IMR-90 (cell line): ENCODE measurements around the gene PFKP. TPM values are rescaled to one million over a fixed set of nuclear protein-coding genes. Genes with fewer than 3 reads are reported as not detected.

Experiments
- ATAC-seq: fragments of 200-7000 bp; cut with Tn5 transposase; 2 replicates; pipeline ENCODE4 v1.9.1; 2020; ENCODE audit warnings: low read depth, mild to moderate bottlenecking, moderate library complexity
- BruUV-seq: library from RNA; stranded (reverse); fragments of 400-500 nt; replicated peaks from 2 replicates; lab custom pipeline; 2021; lab: Mats Ljungman, UMichigan
- CTCF ChIA-PET: fragments of 300-600 bp; formaldehyde crosslinking; extraction: SDS; loops from one replicate; lab custom pipeline; 2021; ENCODE audit warnings: antibody characterized with exemption; lab: Yijun Ruan, JAX
- POLR2A ChIA-PET: fragments of 300-600 bp; sonication (Branson Sonifier 250); formaldehyde crosslinking; loops from one replicate; lab custom pipeline; 2022; ENCODE audit warnings: antibody characterized with exemption; ENCODE audit not compliant: unreplicated experiment; lab: Charles Lee
- DNase-seq: peaks from one replicate; pipeline ENCODE4 v3.0.0; 2013
- H2AFZ ChIP-seq: replicated peaks from 2 replicates; pipeline ENCODE3; 2013; ENCODE audit warnings: low read length, mild to moderate bottlenecking; ENCODE audit not compliant: poor library complexity
- H2AK5ac ChIP-seq: 2 replicates; pipeline ENCODE4 v1.6.1; 2013; ENCODE audit warnings: low read depth, low read length, inconsistent platforms
- H2AK9ac ChIP-seq: replicated peaks from 2 replicates; pipeline ENCODE3; 2013; ENCODE audit warnings: mild to moderate bottlenecking, low read depth, low read length, moderate library complexity; ENCODE audit not compliant: poor library complexity
- H2BK120ac ChIP-seq: 2 replicates; pipeline ENCODE4 v1.6.1; 2013; ENCODE audit warnings: low read depth, low read length, inconsistent platforms
- H2BK15ac ChIP-seq: 3 replicates; pipeline ENCODE4 v1.6.1; 2013; ENCODE audit warnings: low read depth, low read length, inconsistent platforms
- H2BK20ac ChIP-seq: 2 replicates; pipeline ENCODE4 v1.6.1; 2013; ENCODE audit warnings: low read depth, mild to moderate bottlenecking, inconsistent platforms, low read length, moderate library complexity
- H2BK5ac ChIP-seq: 2 replicates; pipeline ENCODE4 v1.6.1; 2013; ENCODE audit warnings: mild to moderate bottlenecking, low read depth, low read length, inconsistent platforms; ENCODE audit not compliant: poor library complexity, severe bottlenecking
- H3K14ac ChIP-seq: replicated peaks from 2 replicates; pipeline ENCODE4 v1.6.1; 2013; ENCODE audit warnings: low read depth, low read length, inconsistent platforms
- H3K18ac ChIP-seq: 2 replicates; pipeline ENCODE4 v1.6.1; 2013; ENCODE audit warnings: low read depth, low read length, control low read depth
- H3K23ac ChIP-seq: 2 replicates; pipeline ENCODE4 v1.6.1; 2013; ENCODE audit warnings: low read depth, low read length, inconsistent platforms
- H3K27ac ChIP-seq: 2 replicates; pipeline ENCODE4 v1.5.1; 2013; ENCODE audit warnings: mild to moderate bottlenecking, control low read depth, low read length; ENCODE audit not compliant: insufficient read depth
- H3K27me3 ChIP-seq: 2 replicates; pipeline ENCODE4 v1.6.1; 2013; ENCODE audit warnings: low read length; ENCODE audit not compliant: control insufficient read depth, insufficient read depth
- H3K36me3 ChIP-seq: 2 replicates; pipeline ENCODE4 v1.6.1; 2013; ENCODE audit warnings: low read length, mixed read lengths; ENCODE audit not compliant: control insufficient read depth, insufficient read depth
- H3K4ac ChIP-seq: 2 replicates; pipeline ENCODE4 v1.6.1; 2013; ENCODE audit warnings: low read depth, low read length, inconsistent platforms
- H3K4me1 ChIP-seq: 2 replicates; pipeline ENCODE4 v1.6.1; 2013; ENCODE audit warnings: low read length, mixed read lengths; ENCODE audit not compliant: control insufficient read depth, insufficient read depth
- H3K4me2 ChIP-seq: 2 replicates; pipeline ENCODE4 v1.6.1; 2013; ENCODE audit warnings: low read depth, mild to moderate bottlenecking, control low read depth, low read length, moderate library complexity
- H3K4me3 ChIP-seq: 2 replicates; pipeline ENCODE4 v1.5.1; 2013; ENCODE audit warnings: low read depth, mild to moderate bottlenecking, control low read depth, low read length, moderate library complexity; ENCODE audit not compliant: insufficient read depth
- H3K56ac ChIP-seq: 2 replicates; pipeline ENCODE4 v1.6.1; 2013; ENCODE audit warnings: low read length, inconsistent platforms; ENCODE audit not compliant: insufficient read depth; ENCODE audit errors: extremely low read depth
- H3K79me1 ChIP-seq, 2 experiments: 2 replicates each; pipeline ENCODE4 v1.6.1; 2013; ENCODE audit warnings: low read length in 2 of 2, inconsistent platforms in 1 of 2, low read depth in 1 of 2
- H3K9ac ChIP-seq: 2 replicates; pipeline ENCODE4 v1.6.1; 2013; ENCODE audit warnings: low read depth, low read length, control low read depth
- H3K9me1 ChIP-seq: 2 replicates; pipeline ENCODE4 v1.6.1; 2013; ENCODE audit warnings: low read length, inconsistent platforms; ENCODE audit not compliant: insufficient read depth
- H3K9me3 ChIP-seq: 2 replicates; pipeline ENCODE4 v1.6.1; 2013; ENCODE audit warnings: low read length; ENCODE audit not compliant: control insufficient read depth, insufficient read depth
- H4K20me1 ChIP-seq: 2 replicates; pipeline ENCODE4 v1.6.1; 2013; ENCODE audit warnings: low read length, inconsistent platforms; ENCODE audit not compliant: insufficient read depth
- H4K5ac ChIP-seq: 2 replicates; pipeline ENCODE4 v1.6.1; 2013; ENCODE audit warnings: mild to moderate bottlenecking, low read depth, low read length, control low read depth
- H4K8ac ChIP-seq, 2 experiments: 2 replicates each; pipeline ENCODE4 v1.6.1; 2013; ENCODE audit warnings: low read depth in 2 of 2, low read length in 2 of 2, control low read depth in 1 of 2, inconsistent platforms in 1 of 2
- H4K91ac ChIP-seq: 2 replicates; pipeline ENCODE4 v1.6.1; 2013; ENCODE audit warnings: low read depth, low read length, inconsistent platforms; ENCODE audit not compliant: insufficient read depth
- CHD1 ChIP-seq: IDR thresholded peaks from 2 replicates; pipeline ENCODE4 v1.6.1; 2012; ENCODE audit warnings: low read depth, low read length, improper control_type of control experiment
- MAFK ChIP-seq: IDR thresholded peaks from 2 replicates; pipeline ENCODE4 v1.6.1; 2012; ENCODE audit warnings: low read depth, low read length, improper control_type of control experiment
- MAZ ChIP-seq: IDR thresholded peaks from 2 replicates; pipeline ENCODE4 v1.6.1; 2012; ENCODE audit warnings: low read depth, mild to moderate bottlenecking, low read length, improper control_type of control experiment, moderate library complexity, borderline replicate concordance
- MXI1 ChIP-seq: IDR thresholded peaks from 2 replicates; pipeline ENCODE4 v1.6.1; 2012; ENCODE audit warnings: low read depth, mild to moderate bottlenecking, low read length, moderate library complexity, borderline replicate concordance
- POLR2A ChIP-seq: IDR thresholded peaks from 2 replicates; pipeline ENCODE4 v1.6.1; 2012; ENCODE audit warnings: mild to moderate bottlenecking, low read depth, low read length
- RCOR1 ChIP-seq: IDR thresholded peaks from 2 replicates; pipeline ENCODE4 v1.6.1; 2012; ENCODE audit warnings: mild to moderate bottlenecking, low read length, improper control_type of control experiment; ENCODE audit not compliant: insufficient replicate concordance
- WGBS, 2 experiments: methylation state at CpG; one replicate each; pipeline versions ENCODE4 v1.1.5 to v1.1.7; 2013; ENCODE audit warnings: missing lambda C conversion rate in 2 of 2; ENCODE audit not compliant: insufficient read length in 1 of 2; ENCODE audit errors: extremely low coverage in 2 of 2; 5-methylcytosine and 5-hydroxymethylcytosine counted together
- dilution Hi-C: fragments of 300-500 bp; cut with HindIII; formaldehyde crosslinking; loops from one replicate; pipeline ENCODE4 v1.14.3; 2018; ENCODE audit warnings: low sequenced_read_pairs; ENCODE audit not compliant: unreplicated experiment
- in situ Hi-C: fragments of 300-500 bp; cut with MboI; formaldehyde crosslinking; loops from 3 replicates; pipeline ENCODE4 v1.14.3; 2019; ENCODE audit warnings: low sequenced_read_pairs, inconsistent platforms, mixed read lengths
- intact Hi-C: fragments of 100-400 bp; cut with micrococcal nuclease; formaldehyde crosslinking; loops from 2 replicates; pipeline ENCODE4 v1.10.0; 2022
- polyA plus RNA-seq, 3 experiments: library from polyadenylated mRNA; depleted of rRNA; stranded (reverse); fragments of >200 nt; gene quantifications; 2 replicates each; pipeline ENCODE4 v1.2.3, GENCODE V29; 2012; ENCODE audit warnings: low replicate concordance in 1 of 3
- total RNA-seq: library from RNA; depleted of rRNA; stranded (reverse); fragments of >200 nt; gene quantifications from 2 replicates; pipeline ENCODE4 v1.2.3, GENCODE V29; 2012

Gene PFKP
- total and polyA plus RNA-seq, 2 of the 4 experiments (the other 2 are of a cell fraction) = 223 to 294 TPM

DNA sequence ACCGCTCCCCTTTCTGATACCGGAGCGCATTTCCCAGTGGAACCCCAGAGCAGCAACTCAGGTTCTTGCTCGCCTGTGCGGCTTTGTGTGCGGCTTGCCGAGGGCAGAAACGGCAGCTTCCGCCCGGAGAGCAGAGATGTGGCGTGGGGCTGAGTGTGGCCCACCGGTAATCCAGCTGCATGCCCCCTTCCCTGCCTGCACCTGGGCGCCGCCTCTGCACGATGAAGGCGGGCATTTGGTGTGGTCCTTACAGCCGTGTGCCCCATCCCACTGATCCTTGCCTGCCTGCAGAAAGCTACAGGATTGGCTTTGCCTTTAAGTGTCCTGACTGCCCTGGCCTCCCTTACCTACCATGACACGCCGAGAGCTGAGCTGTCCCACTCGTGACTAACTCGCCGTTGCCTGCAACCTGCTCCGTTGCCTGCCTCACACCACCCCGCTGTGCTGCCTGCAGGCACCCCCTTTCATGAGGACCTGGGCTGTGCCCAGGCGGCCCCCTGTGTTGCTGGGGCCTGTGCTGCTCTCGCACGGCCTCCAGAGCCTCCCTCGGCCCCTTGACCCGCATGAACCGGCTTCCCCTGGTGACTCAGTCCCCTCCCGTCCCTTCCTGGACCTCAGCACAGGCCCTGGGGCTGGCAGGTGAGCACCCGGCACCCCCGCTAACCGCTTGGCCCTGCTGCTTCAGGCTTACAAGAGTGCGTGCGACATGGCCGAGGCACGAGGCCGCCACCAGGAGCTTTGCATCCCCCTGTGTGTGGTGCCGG is 57.2 kb downstream of the PFKP start:
- DNase-seq = no peak
- intact Hi-C loops = no loop called here
- peaks cover 22 to 61% of the 10 kb centered on the region in 2 experiments for H3K79me1 ChIP-seq
- no peak overlapping the region for H3K14ac ChIP-seq
- H2BK120ac ChIP-seq = no peak overlapping the region
- H3K4me1 ChIP-seq = no peaks in the 10 kb centered on the region
- peaks cover 36% of the 10 kb centered on the region for H4K20me1 ChIP-seq
- ChIA-PET CTCF (no interaction called here), POLR2A (no interaction called here)
- H4K91ac ChIP-seq = no peak overlapping the region
- BruUV-seq = no TSS peak
- H2BK5ac ChIP-seq = no peak overlapping the region
- H3K4me2 ChIP-seq = no peak overlapping the region
- no peak overlapping the region for H3K4me3 ChIP-seq
- H3K4ac ChIP-seq = no peak overlapping the region
- ATAC-seq = no peak
- H3K23ac ChIP-seq = no peak overlapping the region
- dilution Hi-C loops = no loop called here
- in situ Hi-C loops = no loop called here
- TF ChIP-seq RCOR1 (no peak), MAFK (no peak), POLR2A (no peak), CHD1 (no peak), MAZ (no peak), MXI1 (no peak)
- no peak overlapping the region for H2AFZ ChIP-seq
- no peak overlapping the region for H4K5ac ChIP-seq
- H3K9me3 ChIP-seq = no peaks in the 10 kb centered on the region
- peaks cover 85% of the 10 kb centered on the region for H3K36me3 ChIP-seq
- WGBS, 2 experiments = 90% methylated on average over 31 of the region's 40 CpGs; no CpG with 5 or more reads in 1 of the 2 experiments
- H3K56ac ChIP-seq = no peak overlapping the region
- no peak overlapping the region for H2BK15ac ChIP-seq
- no peak overlapping the region for H2AK9ac ChIP-seq
- H2BK20ac ChIP-seq = no peak overlapping the region
- no peak overlapping the region for H3K9ac ChIP-seq
- no peaks in the 10 kb centered on the region for H3K27me3 ChIP-seq
- H3K9me1 ChIP-seq = peaks cover 11% of the 10 kb centered on the region; the same call in 1 of the 2 replicates
- H4K8ac ChIP-seq = no peak overlapping the region
- no peak overlapping the region for H3K27ac ChIP-seq
- no peak overlapping the region for H2AK5ac ChIP-seq
- no peak overlapping the region for H3K18ac ChIP-seq
